Smooth muscle cell of the brain vasculature (primary cell): ENCODE data around the gene RAB24.
A peak's percentile ranks its signal among the peaks of the same experiment; 100 is the strongest.
"Not testable (repeated sequence)": the region's sequence is repeated elsewhere in the genome, so short reads cannot be mapped to it uniquely, and the experiment has no call there.

Source experiments
- DNase-seq: peaks from one replicate; pipeline ENCODE4 v3.0.0-alpha.2; 2012; ENCODE audit warnings: low read depth, low spot score

Gene RAB24

DNA sequence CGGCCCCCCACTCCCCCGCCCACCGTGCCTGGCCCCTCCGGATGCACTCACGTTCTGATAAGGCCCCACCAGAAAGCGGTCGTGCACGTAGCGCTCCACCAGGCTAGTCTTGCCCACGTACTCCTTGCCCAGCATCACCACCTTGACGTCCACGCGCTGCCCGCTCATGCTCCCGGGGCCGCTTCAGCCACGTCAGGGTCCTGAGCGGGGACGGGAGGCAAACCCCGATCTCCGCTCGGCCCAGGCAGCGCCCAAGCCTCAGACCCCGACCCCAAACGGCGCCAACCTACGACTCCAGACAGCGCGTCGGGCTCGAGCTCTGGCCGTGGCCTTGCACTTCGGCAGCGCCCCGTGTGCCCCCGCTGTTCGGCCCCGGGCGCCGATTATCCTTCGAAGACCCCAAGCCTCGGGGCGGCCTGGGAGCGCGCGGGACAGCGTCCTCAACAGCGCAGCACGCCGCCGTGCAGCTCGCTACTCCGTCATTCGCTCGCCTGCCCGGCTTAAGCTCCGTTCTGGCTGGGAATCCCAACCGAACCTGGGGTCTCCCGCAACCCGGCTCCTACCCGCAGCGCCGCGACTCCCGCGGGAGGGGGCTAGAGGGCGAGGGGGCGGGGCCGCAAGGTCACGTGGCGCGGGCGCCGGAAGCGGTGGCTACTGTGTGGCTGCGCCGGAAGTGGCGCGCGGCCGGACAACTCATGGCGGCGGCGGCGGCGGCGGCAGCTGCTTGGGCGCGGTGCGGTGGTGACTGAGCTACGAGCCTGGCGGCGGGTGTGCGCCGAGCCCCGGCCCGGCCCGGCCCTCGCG is at the start of gene RAB24, which contains the start of gene PRELID1:
TSS of gene RAB24 (minus strand) at position 599 of the 804 bp plus-strand sequence. CDS start at position 168, 431 bp downstream.
TSS of gene PRELID1 (plus strand) at position 679 of the 804 bp plus-strand sequence. CDS start 187 bp downstream, outside the sequence.
- DNase-seq: no peak

GRCh38 chr5:177353093-177353492 is 49.6 kb upstream of the RAB24 start:
- DNase-seq: no peak

DNA sequence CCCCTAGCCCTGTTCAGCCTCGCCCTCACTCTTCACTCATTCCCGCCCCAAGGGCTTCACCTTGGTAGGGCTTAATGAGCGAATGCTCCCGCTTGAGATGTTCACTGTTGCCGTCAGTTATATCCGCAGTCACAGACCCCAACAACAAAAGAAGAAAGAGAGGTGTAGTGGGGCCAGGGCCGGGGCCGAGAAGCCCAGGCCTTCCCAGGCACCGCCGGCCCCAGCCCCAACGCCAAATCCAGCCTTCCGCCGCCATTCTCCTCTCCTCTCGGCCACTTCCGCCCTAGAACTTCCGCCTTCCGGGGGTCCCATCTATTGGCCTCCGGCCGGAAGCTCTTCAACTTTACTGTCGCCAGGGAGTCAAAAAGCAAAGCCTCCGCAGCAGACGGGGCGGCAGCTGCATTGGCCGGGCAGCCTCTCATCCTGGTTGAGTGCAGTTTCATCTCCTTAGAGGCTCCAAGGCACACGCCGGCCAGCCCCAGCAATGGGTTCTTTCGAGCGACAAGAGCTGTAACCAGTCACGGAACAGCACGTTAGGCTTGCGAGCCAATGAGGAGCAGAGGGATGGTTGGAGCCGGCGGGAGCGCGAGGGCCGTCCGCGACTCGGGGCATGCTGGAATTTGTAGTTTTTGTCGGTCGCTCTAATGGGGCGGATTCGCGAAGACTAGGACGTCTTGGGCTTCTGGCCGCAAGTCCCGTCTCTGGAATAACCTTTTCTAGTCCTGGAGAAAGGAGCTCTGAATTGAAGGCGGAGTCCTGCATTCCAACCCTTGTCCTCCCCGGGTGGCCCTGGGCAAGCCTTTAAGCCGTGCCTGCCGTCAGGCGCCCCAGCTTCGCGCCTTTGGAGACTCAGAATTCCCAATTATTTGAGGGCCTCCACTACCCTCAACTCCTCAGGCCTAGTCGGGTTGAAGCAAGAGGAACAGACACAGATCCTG is 48.1 kb upstream of the RAB24 start, which contains the start of gene LMAN2:
TSS of gene LMAN2 (minus strand) at position 277 of the 938 bp plus-strand sequence. CDS start at position 256, 21 bp downstream.
- peak; percentile 89 for DNase-seq

- no peak for DNase-seq
These were observed 47.4 kb upstream of the RAB24 start for GRCh38 chr5:177350776-177351391.

DNA sequence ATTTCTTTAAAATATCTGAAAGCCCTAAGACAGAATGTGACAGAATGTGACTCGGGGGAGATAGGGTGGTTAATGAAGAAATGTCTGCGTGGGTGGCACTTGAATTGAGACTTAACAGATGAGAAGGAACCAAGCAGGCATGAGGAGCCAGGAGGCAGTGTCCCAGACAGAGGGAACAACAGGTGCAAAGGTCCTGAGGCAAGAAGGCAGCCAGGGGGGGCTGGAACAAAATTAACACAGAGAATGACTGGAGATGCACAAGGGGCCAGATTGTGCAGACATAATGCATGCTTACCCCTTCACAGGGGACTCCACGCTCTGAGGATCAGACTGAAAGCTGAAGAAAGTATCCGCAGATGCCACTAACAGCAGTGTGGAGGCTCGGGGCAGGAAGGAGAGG is 46.2 kb upstream of the RAB24 start:
- DNase-seq: no peak

DNA sequence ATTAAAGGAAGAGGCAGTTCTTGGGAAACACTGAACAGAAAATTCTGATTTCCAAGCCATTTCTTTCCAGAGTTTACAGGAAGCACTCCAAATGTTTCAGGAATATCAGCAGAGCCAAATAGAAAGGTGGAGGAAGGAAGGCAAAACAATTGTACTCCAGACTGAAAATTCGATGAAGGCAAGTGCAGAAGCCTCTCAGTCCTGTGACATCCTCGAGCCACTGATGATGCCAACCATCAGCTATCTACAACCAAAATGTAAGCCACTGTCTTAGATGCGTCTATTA is 45.8 kb upstream of the RAB24 start:
- DNase-seq: no peak

DNA sequence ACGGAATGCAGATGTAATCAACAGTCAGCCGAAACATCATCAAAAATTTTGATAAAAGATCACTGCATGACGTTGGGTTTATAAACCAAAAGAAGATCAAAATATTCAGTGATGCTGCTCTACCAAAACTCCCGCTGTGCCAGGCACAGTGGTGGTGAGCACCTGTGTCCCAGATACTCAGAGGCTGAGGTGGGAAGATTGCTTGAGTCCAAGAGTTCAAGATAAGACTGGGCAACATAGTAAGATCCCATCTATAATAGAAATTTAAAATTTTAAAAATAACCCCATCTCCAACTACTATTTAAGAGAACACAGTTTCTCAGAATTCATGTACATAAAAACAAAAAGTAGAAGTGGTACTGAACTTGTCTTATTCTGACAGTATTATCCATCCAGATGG is 44.2 kb upstream of the RAB24 start:
- no peak for DNase-seq

GRCh38 chr5:177346820-177347219 is 43.3 kb upstream of the RAB24 start:
- DNase-seq: no peak

GRCh38 chr5:177344891-177345290 is 41.4 kb upstream of the RAB24 start:
- no peak for DNase-seq

DNA sequence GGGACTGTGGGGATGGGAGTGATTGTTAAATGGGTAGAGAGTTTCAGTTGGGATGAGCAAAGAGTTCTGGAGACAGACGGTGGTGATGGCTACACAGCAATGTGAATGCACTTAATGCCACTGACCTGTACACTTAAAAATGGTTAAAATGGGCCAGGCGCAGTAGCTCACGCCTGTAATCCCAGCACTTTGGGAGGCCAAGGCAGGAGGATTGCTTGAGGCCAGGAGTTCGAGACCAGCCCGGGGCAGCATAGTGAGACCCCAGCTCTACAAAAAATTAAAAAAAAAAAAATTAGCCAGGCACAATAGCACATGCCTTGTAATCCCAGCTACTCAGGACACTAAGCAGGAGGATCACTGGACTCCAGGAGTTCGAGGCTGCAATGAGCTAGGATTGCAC is 40.3 kb upstream of the RAB24 start:
- DNase-seq: no peak

DNA sequence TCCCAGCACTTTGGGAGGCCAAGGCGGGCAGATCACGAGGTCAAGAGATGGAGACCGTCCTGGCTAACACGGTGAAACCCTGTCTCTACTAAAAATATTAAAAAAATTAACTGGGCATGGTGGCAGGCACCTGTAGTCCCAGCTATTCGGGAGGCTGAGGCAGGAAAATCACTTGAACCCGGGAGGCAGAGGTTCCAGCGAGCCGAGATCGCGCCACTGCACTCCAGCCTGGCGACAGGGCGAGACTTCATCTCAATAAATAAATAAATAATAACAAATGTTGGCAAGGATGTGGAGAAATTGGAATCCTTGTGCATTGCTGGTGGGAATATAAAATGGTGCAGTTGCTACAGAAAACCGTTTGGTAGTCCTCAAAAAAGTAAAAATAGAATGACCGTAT is 39.5 kb upstream of the RAB24 start:
- DNase-seq: not testable (repeated sequence)

DNA sequence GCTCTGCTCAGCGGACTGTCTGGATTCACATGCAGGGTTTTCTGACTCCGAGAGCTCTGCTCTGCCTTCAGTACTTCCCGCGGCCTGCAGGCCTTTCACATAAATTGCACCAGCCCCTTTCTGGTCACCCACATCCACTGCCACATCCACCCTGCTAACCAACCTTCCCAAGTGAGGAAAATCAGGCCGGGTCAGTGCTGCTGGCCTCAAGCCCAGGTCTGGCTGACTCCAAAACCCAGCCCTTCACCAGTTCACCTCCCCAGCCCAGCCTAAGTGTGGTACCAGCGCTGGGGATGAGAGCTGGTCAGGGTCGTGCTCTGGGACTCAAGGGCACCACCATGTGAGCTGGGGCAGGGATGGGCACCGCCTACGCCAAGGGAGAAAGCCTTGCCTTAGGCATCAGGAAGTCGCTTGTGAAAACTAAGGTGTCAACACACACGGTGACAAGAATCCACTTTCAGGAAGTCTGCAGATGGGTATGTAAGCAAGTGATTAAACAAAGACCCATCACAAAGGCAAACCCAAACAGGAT is 35.7 kb upstream of the RAB24 start:
- DNase-seq: no peak

GRCh38 chr5:177338251-177339106 is 35.0 kb upstream of the RAB24 start:
- no peak for DNase-seq

DNA sequence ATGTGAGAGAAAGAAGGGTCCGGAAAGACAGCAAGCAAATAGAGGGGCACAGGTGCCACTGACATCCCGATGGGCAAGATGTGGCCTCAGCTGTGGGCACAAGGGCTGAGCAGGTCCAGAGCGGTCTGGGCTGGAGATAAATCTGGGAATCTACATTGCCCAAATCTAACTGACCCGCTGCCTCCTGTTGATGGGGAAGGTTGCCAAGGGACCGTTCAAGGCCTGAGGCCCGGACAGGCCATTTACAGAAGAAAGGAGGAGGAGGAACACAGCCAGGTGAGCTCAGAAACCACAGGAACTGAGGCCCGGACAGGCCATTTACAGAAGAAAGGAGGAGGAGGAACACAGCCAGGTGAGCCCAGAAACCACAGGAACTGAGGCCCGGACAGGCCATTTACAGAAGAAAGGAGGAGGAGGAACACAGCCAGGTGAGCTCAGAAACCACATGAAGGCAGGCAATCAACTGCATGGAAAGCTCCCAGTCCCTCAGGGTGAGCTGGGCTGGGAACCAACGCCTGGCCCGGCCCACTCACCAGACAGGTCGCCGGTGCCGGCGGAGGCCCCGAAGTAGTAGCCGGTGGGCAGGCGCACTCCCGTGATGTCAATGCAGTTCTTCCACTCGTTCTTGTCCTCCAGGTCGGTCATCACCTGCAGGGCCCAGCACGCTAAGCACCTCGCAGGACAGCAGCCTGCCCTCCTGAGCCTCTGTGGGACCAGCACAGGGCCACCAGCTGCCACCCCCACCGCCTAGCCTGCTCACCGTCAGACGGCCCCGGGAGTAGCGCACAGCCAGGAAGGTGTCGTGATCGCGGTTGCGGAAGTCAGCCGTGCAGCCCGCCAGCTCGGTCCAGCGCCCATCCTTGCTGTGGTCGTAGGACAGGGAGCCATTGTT is 33.3 kb upstream of the RAB24 start:
- no peak for DNase-seq

DNA sequence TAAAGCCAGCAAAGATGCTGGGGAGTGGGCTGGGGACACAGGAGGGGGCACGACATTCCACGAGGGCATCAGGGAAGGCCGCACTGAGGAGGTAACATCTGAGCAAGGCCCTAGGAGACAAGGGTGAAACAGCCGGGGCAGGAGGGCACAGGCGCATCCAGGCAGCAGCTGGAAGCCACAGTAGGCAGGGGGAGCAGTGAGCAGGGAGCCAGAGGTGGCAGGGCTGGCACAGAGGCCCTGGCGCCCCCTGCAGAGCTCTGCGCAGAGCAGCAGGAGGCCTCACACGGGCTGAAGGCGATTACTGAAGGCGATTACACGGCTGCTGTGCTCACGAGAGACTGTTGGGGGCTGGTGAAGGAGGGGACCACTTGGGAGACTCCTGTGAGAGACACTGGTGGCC is 32.6 kb upstream of the RAB24 start:
- DNase-seq: no peak

DNA sequence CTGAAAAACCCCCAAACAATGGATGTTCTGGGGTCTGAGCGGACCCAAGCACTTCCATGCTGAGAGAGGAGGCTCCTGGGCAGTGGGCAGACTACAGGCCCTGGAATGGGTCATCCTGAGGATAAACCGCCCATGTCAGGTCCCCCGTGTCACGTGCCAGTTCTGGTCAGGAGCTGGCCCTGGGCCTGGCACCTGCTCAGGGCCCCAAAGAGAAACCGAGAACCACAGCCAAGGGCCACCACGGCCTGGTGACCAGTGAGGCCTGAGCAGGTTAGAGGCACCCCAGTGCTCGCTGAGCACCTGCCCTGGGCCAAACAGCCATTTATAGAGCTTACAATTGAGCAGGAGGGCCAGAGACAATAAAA is 32.2 kb upstream of the RAB24 start:
- DNase-seq: no peak

DNA sequence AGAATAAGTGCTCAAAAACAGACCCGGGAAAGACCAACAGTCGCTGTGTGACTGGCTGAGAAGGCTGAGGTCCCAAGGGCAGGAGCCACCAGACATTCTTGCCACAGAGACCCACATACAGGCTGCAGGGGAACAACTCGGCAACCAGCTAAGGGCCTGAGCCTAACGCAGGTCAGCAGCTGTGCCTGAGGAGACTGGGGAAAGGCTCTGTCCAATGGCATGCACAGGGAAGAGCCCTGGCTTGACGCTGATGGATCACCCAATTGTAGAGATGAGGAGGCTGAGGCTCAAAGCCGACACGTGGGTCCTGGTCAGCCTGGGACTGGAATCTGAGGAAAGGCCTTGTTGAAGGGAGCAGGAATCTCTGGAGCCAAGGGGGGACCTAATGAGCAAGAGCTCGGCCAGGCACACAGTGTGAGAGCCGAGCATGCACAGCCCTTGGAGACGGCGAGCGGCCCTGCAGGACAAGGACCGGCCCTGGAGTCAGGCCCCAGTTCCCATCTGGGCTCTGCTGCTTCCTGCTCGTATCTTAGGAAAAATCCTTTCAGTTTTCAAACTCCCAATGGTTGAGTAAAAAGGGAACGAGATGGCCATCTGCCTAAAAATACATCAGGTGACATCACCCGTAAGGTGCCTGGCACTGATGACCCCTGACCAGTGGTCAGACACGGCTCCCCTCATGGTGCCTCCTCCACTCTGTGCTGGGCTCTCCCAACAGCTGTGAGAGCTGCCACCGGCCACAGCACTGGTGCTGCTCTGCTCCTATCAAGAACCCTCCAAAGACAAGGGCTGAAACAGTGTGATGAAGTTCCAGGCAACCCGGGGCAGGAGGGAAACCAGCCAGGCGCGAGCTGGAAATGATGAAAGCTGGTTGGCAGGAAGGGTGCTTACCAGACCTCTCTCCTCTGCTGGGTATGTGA is 31.5 kb upstream of the RAB24 start:
- no peak for DNase-seq

DNA sequence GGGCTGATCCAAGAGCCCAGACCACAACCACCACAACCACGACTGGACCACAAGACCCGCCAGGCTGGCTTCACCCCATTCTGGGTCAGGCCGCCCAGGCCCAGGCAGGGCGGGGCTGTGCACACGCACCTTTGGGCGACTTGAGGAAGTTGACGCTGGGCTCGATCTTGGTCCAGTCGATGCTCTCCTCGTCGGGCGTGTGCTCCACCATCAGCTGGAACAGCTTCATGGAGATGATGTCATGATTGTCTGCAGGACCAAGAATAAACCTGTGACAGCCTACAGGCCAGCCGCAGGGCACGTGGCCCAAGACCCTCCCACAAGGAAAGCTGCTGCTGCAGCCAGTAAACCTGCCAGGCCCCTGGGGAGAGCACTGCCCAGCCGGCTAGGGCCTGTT is 30.6 kb upstream of the RAB24 start:
- DNase-seq: no peak
